ENCODE results near the gene ZNF784.

DNA sequence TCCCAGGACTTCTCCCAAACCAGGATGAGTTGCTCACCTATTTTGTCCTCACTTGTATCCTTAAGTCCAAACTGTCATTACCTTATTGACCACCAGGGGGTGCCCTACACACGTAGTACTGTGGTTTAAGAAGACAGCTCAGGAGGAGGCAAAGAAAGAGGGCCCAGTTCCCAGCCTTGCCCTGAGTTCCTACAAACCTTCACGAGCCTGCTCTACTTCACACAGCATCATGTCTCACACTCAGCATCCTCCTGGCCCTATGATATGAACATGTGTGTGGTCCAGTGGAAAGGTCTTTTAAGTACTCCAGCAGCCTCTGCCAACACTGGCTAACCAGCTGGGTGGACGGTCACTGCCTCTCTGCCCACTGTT is 8.1 kb upstream of the ZNF784 start:
- TF ChIP-seq, protein P1, sequence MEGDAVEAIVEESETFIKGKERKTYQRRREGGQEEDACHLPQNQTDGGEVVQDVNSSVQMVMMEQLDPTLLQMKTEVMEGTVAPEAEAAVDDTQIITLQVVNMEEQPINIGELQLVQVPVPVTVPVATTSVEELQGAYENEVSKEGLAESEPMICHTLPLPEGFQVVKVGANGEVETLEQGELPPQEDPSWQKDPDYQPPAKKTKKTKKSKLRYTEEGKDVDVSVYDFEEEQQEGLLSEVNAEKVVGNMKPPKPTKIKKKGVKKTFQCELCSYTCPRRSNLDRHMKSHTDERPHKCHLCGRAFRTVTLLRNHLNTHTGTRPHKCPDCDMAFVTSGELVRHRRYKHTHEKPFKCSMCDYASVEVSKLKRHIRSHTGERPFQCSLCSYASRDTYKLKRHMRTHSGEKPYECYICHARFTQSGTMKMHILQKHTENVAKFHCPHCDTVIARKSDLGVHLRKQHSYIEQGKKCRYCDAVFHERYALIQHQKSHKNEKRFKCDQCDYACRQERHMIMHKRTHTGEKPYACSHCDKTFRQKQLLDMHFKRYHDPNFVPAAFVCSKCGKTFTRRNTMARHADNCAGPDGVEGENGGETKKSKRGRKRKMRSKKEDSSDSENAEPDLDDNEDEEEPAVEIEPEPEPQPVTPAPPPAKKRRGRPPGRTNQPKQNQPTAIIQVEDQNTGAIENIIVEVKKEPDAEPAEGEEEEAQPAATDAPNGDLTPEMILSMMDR (IDR thresholded peaks at IDR 0.05; ENCODE audit: insufficient read depth, low read length, poor library complexity, severe bottlenecking), result peak; percentile 61
- no peak for TF ChIP-seq EZH2phosphoT487 (conservative IDR thresholded peaks at IDR 0.05; ENCODE audit: low read length)

Data from SU-DHL-6 (cell line).